Left lung (tissue), 10 donors: ENCODE measurements around the gene ITPRID1. TPM values are rescaled to one million over a fixed set of nuclear protein-coding genes. Genes with fewer than 3 reads are reported as not detected.

Experiments used
- ATAC-seq: fragments of 200-7000 bp; cut with Tn5 transposase; one replicate; pipeline ENCODE4 v1.9.1; 2020; ENCODE audit warnings: moderate library complexity
- DNase-seq, 4 donors: peaks; one replicate each; pipeline ENCODE4 v3.0.0-alpha.2; 2013 to 2020
- H3K27ac ChIP-seq, 2 donors: fragments of 200-600 bp; sonication (generic) in 1 of 2; one replicate each; pipeline versions ENCODE4 v1.5.0 to v1.8.0; 2020 to 2021
- H3K27me3 ChIP-seq, 2 donors: fragments of 200-600 bp; sonication (generic) in 1 of 2; one replicate each; pipeline versions ENCODE4 v1.5.0 to v1.8.0; 2020 to 2021
- H3K36me3 ChIP-seq, 2 donors: fragments of 200-600 bp; sonication (generic) in 1 of 2; one replicate each; pipeline versions ENCODE4 v1.5.0 to v1.8.0; 2020 to 2021
- H3K4me1 ChIP-seq, 2 donors: fragments of 200-600 bp; one replicate each; pipeline ENCODE4 v1.8.0; 2021
- H3K4me3 ChIP-seq, 2 donors: fragments of 200-600 bp; sonication (generic) in 1 of 2; one replicate each; pipeline versions ENCODE4 v1.5.0 to v1.8.0; 2020 to 2021; ENCODE audit warnings: mild to moderate bottlenecking in 1 of 2
- H3K9me3 ChIP-seq, 2 donors: fragments of 200-600 bp; sonication (generic) in 1 of 2; one replicate each; pipeline versions ENCODE4 v1.5.0 to v1.8.0; 2020 to 2021
- CTCF ChIP-seq, 2 donors: fragments of 200-600 bp; sonication (generic) in 1 of 2; IDR thresholded peaks; one replicate each; pipeline versions ENCODE4 v1.5.0 to v1.8.0; 2021; ENCODE audit warnings: antibody characterized with exemption in 2 of 2
- intact Hi-C, 2 donors: fragments of 100-400 bp; cut with DNase I; formaldehyde crosslinking; loops; one replicate each; pipeline versions ENCODE4 v1.11.2 to v1.14.2; 2022
- polyA plus RNA-seq, 6 donors: library from polyadenylated mRNA; unstranded; fragments of 120-200 nt; gene quantifications; one replicate each; pipeline ENCODE4 v1.2.1, GENCODE V29; 2013; ENCODE audit not compliant: insufficient read length in 6 of 6
- total RNA-seq, 2 donors: library from RNA; stranded (reverse); fragmentation: NEBNext Ultra II Directional; extraction: Animal tissue kit (Norgen Biotek cat#: 25700); gene quantifications; one replicate each; pipeline ENCODE4 v1.2.1, GENCODE V29; 2021
- donor health status: DM: no; HTN: yes; CAD: no.
- donor health status: DM: no; HTN: no; CAD: no.

Gene ITPRID1
- total and polyA plus RNA-seq, 8 donors, result 0.04 to 0.60 (median 0.08) TPM; not detected in 4

GRCh38 chr7:31487476-31487875, 26.4 kb upstream of the ITPRID1 start:
- no peaks in the 10 kb centered on the region for H3K9me3 ChIP-seq
- no peak for TF ChIP-seq CTCF (IDR thresholded peaks at IDR 0.05)
- ATAC-seq, result no peak
- DNase-seq, result no peak
- no peaks in the 10 kb centered on the region for H3K4me1 ChIP-seq
- no peaks in the 10 kb centered on the region for H3K27me3 ChIP-seq
- intact Hi-C loops, result no loop called here
- H3K36me3 ChIP-seq, result no peaks in the 10 kb centered on the region
- H3K27ac ChIP-seq, result no peak overlapping the region
- no peak overlapping the region for H3K4me3 ChIP-seq

GRCh38 chr7:31488562-31489203, 25.2 kb upstream of the ITPRID1 start:
- peak in 3 of 4 donors; percentile 10 to 73 (median 61) for DNase-seq
- H3K4me1 ChIP-seq, result no peaks in the 10 kb centered on the region
- H3K27me3 ChIP-seq, result no peaks in the 10 kb centered on the region
- H3K4me3 ChIP-seq, result no peak overlapping the region
- no peaks in the 10 kb centered on the region for H3K36me3 ChIP-seq
- no peak overlapping the region for H3K27ac ChIP-seq
- no peaks in the 10 kb centered on the region for H3K9me3 ChIP-seq
- peak; percentile 75 for ATAC-seq
- peak; percentile 38 to 58 for TF ChIP-seq CTCF (IDR thresholded peaks at IDR 0.05)
- intact Hi-C loops, result no loop called here

GRCh38 chr7:31490796-31491314, 23.0 kb upstream of the ITPRID1 start:
- intact Hi-C loops, result no loop called here
- Histone ChIP-seq H3K27ac (no peak overlapping the region), H3K4me3 (no peak overlapping the region), H3K4me1 (no peaks in the 10 kb centered on the region), H3K9me3 (no peaks in the 10 kb centered on the region), H3K27me3 (no peaks in the 10 kb centered on the region), H3K36me3 (no peaks in the 10 kb centered on the region)
- no peak for TF ChIP-seq CTCF (IDR thresholded peaks at IDR 0.05)
- DNase-seq (no peak), ATAC-seq (no peak)

- H3K4me1 ChIP-seq, result no peaks in the 10 kb centered on the region
Measured at GRCh38 chr7:31492086-31492485, 21.8 kb upstream of the ITPRID1 start.

More at GRCh38 chr7:31492086-31492485, 21.8 kb upstream of the ITPRID1 start:
- no peak for TF ChIP-seq CTCF (IDR thresholded peaks at IDR 0.05)
- Histone ChIP-seq H3K4me3 (no peak overlapping the region), H3K27me3 (no peaks in the 10 kb centered on the region), H3K36me3 (no peaks in the 10 kb centered on the region), H3K9me3 (no peaks in the 10 kb centered on the region), H3K27ac (no peak overlapping the region)
- DNase-seq (no peak), ATAC-seq (no peak)
- intact Hi-C loops, result no loop called here
